Lower leg skin (tissue), 4 donors: ENCODE data around the gene BBS5. TPM values are rescaled to one million over a fixed set of nuclear protein-coding genes. Genes with fewer than 3 reads are reported as not detected.
A peak's percentile ranks its signal among the peaks of the same experiment; 100 is the strongest.

Experiments
- DNase-seq, 2 donors: peaks; one replicate each; pipeline ENCODE4 v3.0.0-alpha.2; 2019; ENCODE audit warnings: low spot score in 2 of 2
- H3K4me3 ChIP-seq: fragments of 200-600 bp; sonication (generic); 2 replicates; pipeline ENCODE4 v1.5.1; 2017; ENCODE audit warnings: mild to moderate bottlenecking, low read depth; ENCODE audit not compliant: poor library complexity, severe bottlenecking
- CTCF ChIP-seq, 3 donors: fragments of 450-650 bp; IDR thresholded peaks; one replicate each; pipeline ENCODE4 v1.5.1; 2016; ENCODE audit warnings: antibody characterized with exemption in 3 of 3, mild to moderate bottlenecking in 3 of 3, moderate library complexity in 2 of 3
- POLR2A ChIP-seq, 2 donors: fragments of 450-650 bp; IDR thresholded peaks; one replicate each; pipeline ENCODE4 v1.6.1; 2016 to 2017; ENCODE audit warnings: antibody characterized with exemption in 2 of 2, mild to moderate bottlenecking in 1 of 2, moderate library complexity in 1 of 2
- WGBS, 2 donors: methylation state at CpG; one replicate each; pipeline ENCODE4 v1.1.5; 2018; 5-methylcytosine and 5-hydroxymethylcytosine counted together
- intact Hi-C: fragments of 100-400 bp; cut with DNase I; formaldehyde crosslinking; loops from one replicate; pipeline ENCODE4 v1.15.0; 2023; ENCODE audit warnings: low total_unique reads
- total RNA-seq, 4 donors: library from RNA; depleted of rRNA; stranded (reverse); fragments of >200 nt; gene quantifications; one replicate each; pipeline ENCODE4 v1.1.0, GENCODE V29; 2016

The BBS5 gene
- total RNA-seq, 4 donors from 2014 or later = 4.7 to 7.9 (median 5.3) TPM

GRCh38 chr2:169478339-169478738 lies 955 bp upstream of the BBS5 start:
- 58 to 68% methylated on average over 3 of the region's 3 CpGs for WGBS, 2 donors
- no peak for DNase-seq

GRCh38 chr2:169478745-169479256 lies 493 bp upstream of the BBS5 start:
- H3K4me3 ChIP-seq = peak overlapping the region; percentile 64
- intact Hi-C loops = loop anchor here (5.0 kb wide), 1 partner anchor 334 kb away; no protein-coding TSS in a partner anchor
- DNase-seq = no peak
- TF ChIP-seq POLR2A (IDR thresholded peaks at IDR 0.05) (no peak), CTCF (IDR thresholded peaks at IDR 0.05) (no peak)
- 69 to 70% methylated on average over 13 to 14 of the region's 14 CpGs for WGBS, 2 donors

More at GRCh38 chr2:169478339-169478738, 955 bp upstream of the BBS5 start:
- no peak overlapping the region for H3K4me3 ChIP-seq
- intact Hi-C loops = loop anchor here (5.0 kb wide), 1 partner anchor 334 kb away; no protein-coding TSS in a partner anchor
- TF ChIP-seq POLR2A (IDR thresholded peaks at IDR 0.05) (no peak), CTCF (IDR thresholded peaks at IDR 0.05) (no peak)

GRCh38 chr2:169480079-169480465 lies 778 bp downstream of the BBS5 start:
- no peak for DNase-seq
- TF ChIP-seq CTCF (IDR thresholded peaks at IDR 0.05) (no peak), POLR2A (IDR thresholded peaks at IDR 0.05) (no peak)
- 16 to 22% methylated on average over 9 of the region's 9 CpGs for WGBS, 2 donors
- intact Hi-C loops = no loop called here
- peak overlapping the region; percentile 64 for H3K4me3 ChIP-seq

- intact Hi-C loops = no loop called here
- no peak for DNase-seq
- no peak for TF ChIP-seq CTCF (IDR thresholded peaks at IDR 0.05)
- TF ChIP-seq POLR2A (IDR thresholded peaks at IDR 0.05) = no peak
- H3K4me3 ChIP-seq = no peak overlapping the region
- WGBS, 2 donors = 94 to 100% methylated on average over 1 of the region's 1 CpG
Measured at GRCh38 chr2:169485650-169486138, 6.4 kb downstream of the BBS5 start.

- no peak for TF ChIP-seq CTCF (IDR thresholded peaks at IDR 0.05)
- no peak for TF ChIP-seq POLR2A (IDR thresholded peaks at IDR 0.05)
- DNase-seq = no peak
- H3K4me3 ChIP-seq = no peak overlapping the region
- intact Hi-C loops = no loop called here
Measured at GRCh38 chr2:169486487-169486886, 7.2 kb downstream of the BBS5 start.

GRCh38 chr2:169490834-169491233 lies 11.5 kb downstream of the BBS5 start:
- intact Hi-C loops = no loop called here
- no peak overlapping the region for H3K4me3 ChIP-seq
- no peak for DNase-seq
- TF ChIP-seq POLR2A (IDR thresholded peaks at IDR 0.05) = no peak
